ENCODE measurements around the gene NFE2L1.
"Not testable (repeated sequence)": the region's sequence is repeated elsewhere in the genome, so short reads cannot be mapped to it uniquely, and the experiment has no call there.

The NFE2L1 gene

GRCh38 chr17:48048384-48049126, 396 bp downstream of the NFE2L1 start:
- peak in 1 of 2 donors; percentile 26 for DNase-seq

- no peak for DNase-seq
Measured at GRCh38 chr17:48051283-48051682, 3.1 kb downstream of the NFE2L1 start.

- no peak for DNase-seq
Measured at GRCh38 chr17:48051706-48052486, 3.7 kb downstream of the NFE2L1 start.

- DNase-seq, result no peak
Measured at GRCh38 chr17:48052956-48053757, 5.0 kb downstream of the NFE2L1 start.

GRCh38 chr17:48053758-48054237, 5.6 kb downstream of the NFE2L1 start:
- DNase-seq, result no peak

- no peak for DNase-seq
Measured at GRCh38 chr17:48054238-48055185, 6.4 kb downstream of the NFE2L1 start.

- DNase-seq, result no peak
Measured at GRCh38 chr17:48055531-48056245, 7.5 kb downstream of the NFE2L1 start.

GRCh38 chr17:48056246-48056745, 8.1 kb downstream of the NFE2L1 start:
- DNase-seq, result no peak

GRCh38 chr17:48056879-48057278, 8.7 kb downstream of the NFE2L1 start:
- no peak for DNase-seq

- no peak for DNase-seq
Measured at GRCh38 chr17:48057626-48058025, 9.5 kb downstream of the NFE2L1 start.

GRCh38 chr17:48058393-48059124, 10.4 kb downstream of the NFE2L1 start:
- no peak for DNase-seq

GRCh38 chr17:48059125-48059668, 11.0 kb downstream of the NFE2L1 start:
- DNase-seq, result no peak

- DNase-seq, result no peak
Measured at GRCh38 chr17:48060249-48060648, 12.1 kb downstream of the NFE2L1 start.

- DNase-seq, result no peak
Measured at GRCh38 chr17:48062273-48062672, 14.1 kb downstream of the NFE2L1 start.

GRCh38 chr17:48064638-48065037, 16.5 kb downstream of the NFE2L1 start:
- no peak for DNase-seq

GRCh38 chr17:48066192-48066591, 18.0 kb downstream of the NFE2L1 start:
- DNase-seq, result no peak

- no peak for DNase-seq
Measured at GRCh38 chr17:48066656-48067055, 18.5 kb downstream of the NFE2L1 start.

- DNase-seq, result no peak
Measured at GRCh38 chr17:48067245-48067644, 19.1 kb downstream of the NFE2L1 start.

GRCh38 chr17:48067808-48068207, 19.6 kb downstream of the NFE2L1 start:
- not testable (repeated sequence) for DNase-seq

GRCh38 chr17:48068491-48068961, 20.4 kb downstream of the NFE2L1 start:
- no peak for DNase-seq

All from bone marrow (tissue), 2 donors.